Endothelial cell of umbilical vein (primary cell): ENCODE results near the gene MOB3C. TPM values are rescaled to one million over a fixed set of nuclear protein-coding genes. Genes with fewer than 3 reads are reported as not detected.
"Not testable (repeated sequence)": the region's sequence is repeated elsewhere in the genome, so short reads cannot be mapped to it uniquely, and the experiment has no call there.

Experiments
- BruUV-seq: library from RNA; stranded (reverse); fragments of 400-500 nt; replicated peaks from 2 replicates; lab custom pipeline; 2021; lab: Mats Ljungman, UMichigan
- CTCF ChIA-PET: fragments of 300-600, 350-600 bp; sonication (Branson Sonifier 250); formaldehyde crosslinking; loops from one replicate; lab custom pipeline; 2021; ENCODE audit warnings: antibody characterized with exemption, inconsistent platforms; lab: Charles Lee
- POLR2A ChIA-PET: fragments of 300-600, 350-600 bp; sonication (Branson Sonifier 250); formaldehyde crosslinking; loops from one replicate; lab custom pipeline; 2021; ENCODE audit warnings: antibody characterized with exemption, inconsistent platforms; lab: Charles Lee
- DNase-seq: peaks from one replicate; pipeline ENCODE4 v3.0.0-alpha.2; 2011; ENCODE audit warnings: low read depth, low spot score
- FAIRE-seq: peaks from 2 replicates; lab custom pipeline; 2011; peaks lifted over from hg19 to GRCh38; lab: Jason Lieb, UNC
- H2AFZ ChIP-seq: 2 replicates; pipeline ENCODE4 v1.6.0; 2012; ENCODE audit warnings: low read depth, low read length, control low read depth, inconsistent platforms
- H3K27ac ChIP-seq: 2 replicates; pipeline ENCODE4 v1.5.1; 2011; ENCODE audit warnings: low read depth, mild to moderate bottlenecking, control low read depth, low read length, moderate library complexity; ENCODE audit not compliant: insufficient read depth
- H3K27me3 ChIP-seq, 2 experiments: 2 replicates each; pipeline versions ENCODE4 v1.6.0 to v1.6.1; 2011; ENCODE audit warnings: low read length in 2 of 2, mixed read lengths in 1 of 2; ENCODE audit not compliant: control insufficient read depth in 2 of 2, insufficient read depth in 2 of 2
- H3K36me3 ChIP-seq, 2 experiments: 2 replicates in 1 of 2; 3 replicates in 1 of 2; pipeline ENCODE4 v1.5.1; 2011; ENCODE audit warnings: low read length in 2 of 2, mild to moderate bottlenecking in 1 of 2, moderate library complexity in 1 of 2; ENCODE audit not compliant: control insufficient read depth in 2 of 2, insufficient read depth in 2 of 2; ENCODE audit errors: extremely low read depth in 1 of 2
- H3K4me1 ChIP-seq: 3 replicates; pipeline ENCODE4 v1.5.1; 2011; ENCODE audit warnings: mild to moderate bottlenecking, low read length; ENCODE audit not compliant: control insufficient read depth, insufficient read depth; ENCODE audit errors: extremely low read depth
- H3K4me2 ChIP-seq: 2 replicates; pipeline ENCODE4 v1.6.1; 2011; ENCODE audit warnings: low read length, control low read depth, mixed read lengths; ENCODE audit not compliant: insufficient read depth
- H3K4me3 ChIP-seq, 3 experiments: fragments of 200-600 bp in 1 of 3; sonication (generic), shearing (Covaris generic) in 1 of 3; replicated peaks in 1 of 3; 2 replicates each; pipeline ENCODE4 v1.5.1; 2011 to 2016; ENCODE audit warnings: control low read depth in 3 of 3, low read length in 3 of 3, mild to moderate bottlenecking in 2 of 3, inconsistent platforms in 1 of 3, low read depth in 1 of 3, moderate library complexity in 1 of 3; ENCODE audit not compliant: insufficient read depth in 1 of 3
- H3K79me2 ChIP-seq: 2 replicates; pipeline ENCODE4 v1.6.0; 2012; ENCODE audit warnings: low read length, inconsistent platforms; ENCODE audit not compliant: control insufficient read depth, insufficient read depth
- H3K9ac ChIP-seq: replicated peaks from 2 replicates; pipeline ENCODE3; 2011; ENCODE audit warnings: low read length, control low read depth; ENCODE audit not compliant: insufficient read depth; ENCODE audit errors: extremely low read depth
- H3K9me1 ChIP-seq: replicated peaks from 3 replicates; pipeline ENCODE4 v1.6.0; 2011; ENCODE audit warnings: mild to moderate bottlenecking, low read length; ENCODE audit not compliant: control insufficient read depth, insufficient read depth; ENCODE audit errors: extremely low read depth
- H3K9me3 ChIP-seq: replicated peaks from 2 replicates; pipeline ENCODE4 v1.5.1; 2012; ENCODE audit warnings: low read length, inconsistent platforms; ENCODE audit not compliant: control insufficient read depth, insufficient read depth
- H4K20me1 ChIP-seq: replicated peaks from 2 replicates; pipeline ENCODE3; 2011; ENCODE audit warnings: mild to moderate bottlenecking, low read length; ENCODE audit not compliant: control insufficient read depth, insufficient read depth; ENCODE audit errors: extremely low read depth
- dilution Hi-C: fragments of 300-500 bp; cut with MboI; formaldehyde crosslinking; loops from one replicate; pipeline ENCODE4 v1.15.0; 2019; ENCODE audit warnings: low sequenced_read_pairs; ENCODE audit not compliant: extremely low pct_ligation_motif_present
- intact Hi-C: fragments of 100-400 bp; cut with micrococcal nuclease; formaldehyde crosslinking; loops from one replicate; pipeline ENCODE4 v1.10.0; 2022
- polyA plus RNA-seq, 4 experiments: library from polyadenylated mRNA; depleted of rRNA in 3 of 4; stranded (reverse) in 3 of 4; unstranded in 1 of 4; fragments of >200 nt; gene quantifications; 2 replicates each; pipeline versions ENCODE4 v1.2.1 to v1.2.3, GENCODE V29; 2011 to 2012; ENCODE audit warnings: missing spikeins in 1 of 4
- total RNA-seq: library from RNA; stranded (reverse); gene quantifications from 2 replicates; pipeline ENCODE4 v1.2.3, GENCODE V29; 2021

The MOB3C gene
- total and polyA plus RNA-seq, 2 donors (not counting 3 experiments of a cell fraction or from before 2014, with no cell fraction given) = 6.1 to 8.4 TPM

DNA sequence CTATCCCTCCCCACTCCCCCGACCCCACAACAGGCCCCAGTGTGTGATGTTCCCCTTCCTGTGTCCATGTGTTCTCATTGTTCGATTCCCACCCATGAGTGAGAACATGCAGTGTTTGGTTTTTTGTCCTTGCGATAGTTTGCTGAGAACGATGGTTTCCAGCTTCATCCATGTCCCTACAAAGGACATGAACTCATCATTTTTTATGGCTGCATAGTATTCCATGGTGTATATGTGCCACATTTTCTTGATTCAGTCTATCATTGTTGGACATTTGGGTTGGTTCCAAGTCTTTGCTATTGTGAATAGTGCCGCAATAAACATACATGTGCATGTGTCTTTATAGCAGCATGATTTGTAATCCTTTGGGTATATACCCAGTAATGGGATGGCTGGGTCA is 46.3 kb upstream of the MOB3C start:
- POLR2A ChIA-PET, H3K36me3 ChIP-seq, H4K20me1 ChIP-seq, H2AFZ ChIP-seq, H3K27ac ChIP-seq, H3K9me3 ChIP-seq, H3K9me1 ChIP-seq, H3K27me3 ChIP-seq, H3K79me2 ChIP-seq, H3K4me3 ChIP-seq, DNase-seq, H3K9ac ChIP-seq, FAIRE-seq, H3K4me2 ChIP-seq, BruUV-seq, CTCF ChIA-PET, intact Hi-C loops, dilution Hi-C loops: not testable (repeated sequence)
- H3K4me1 ChIP-seq = peaks cover 10% of the 10 kb centered on the region

DNA sequence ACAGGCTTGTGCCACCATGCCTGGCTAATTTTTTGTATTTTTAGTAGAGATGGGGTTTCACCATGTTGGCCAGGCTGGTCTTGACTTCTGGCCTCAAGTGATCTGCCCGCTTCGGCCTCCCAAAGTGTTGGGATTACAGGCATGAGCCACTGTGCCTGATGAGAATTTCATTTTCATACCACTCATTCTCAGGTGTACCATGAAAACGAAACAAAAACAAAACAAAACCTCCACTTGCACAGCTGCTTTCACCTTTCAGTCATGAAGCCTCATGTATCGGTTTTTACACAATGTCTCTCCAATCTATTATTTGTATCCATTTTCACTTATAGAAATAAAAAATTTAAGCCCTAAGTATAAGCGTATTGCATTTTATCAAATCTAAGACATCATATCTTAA is 43.5 kb upstream of the MOB3C start:
- H3K79me2 ChIP-seq, H3K4me1 ChIP-seq, H4K20me1 ChIP-seq, H3K27me3 ChIP-seq, H3K9me3 ChIP-seq, H3K9ac ChIP-seq, H3K4me2 ChIP-seq, dilution Hi-C loops, CTCF ChIA-PET, H2AFZ ChIP-seq, H3K36me3 ChIP-seq, H3K9me1 ChIP-seq, intact Hi-C loops, POLR2A ChIA-PET, BruUV-seq, H3K27ac ChIP-seq, H3K4me3 ChIP-seq, DNase-seq, FAIRE-seq: not testable (repeated sequence)
